HG03064 (cell line): ENCODE data around the gene LILRA2.
"Not testable (repeated sequence)": the region's sequence is repeated elsewhere in the genome, so short reads cannot be mapped to it uniquely, and the experiment has no call there.

Source experiments
- ATAC-seq: cut with Tn5 transposase; IDR thresholded peaks from one replicate; pipeline ENCODE4 v1.9.1; 2021; ENCODE audit warnings: low read depth; ENCODE audit not compliant: unreplicated experiment

The LILRA2 gene

GRCh38 chr19:54570316-54570715 is 3.3 kb upstream of the LILRA2 start:
- no peak for ATAC-seq

- not testable (repeated sequence) for ATAC-seq
Observed at GRCh38 chr19:54571715-54572615, 1.6 kb upstream of the LILRA2 start.

GRCh38 chr19:54572696-54573311 is 786 bp upstream of the LILRA2 start:
- ATAC-seq: no peak

GRCh38 chr19:54574051-54574450 is 461 bp downstream of the LILRA2 start:
- no peak for ATAC-seq

GRCh38 chr19:54574527-54575056 is 1.0 kb downstream of the LILRA2 start:
- no peak for ATAC-seq

- not testable (repeated sequence) for ATAC-seq
Observed at GRCh38 chr19:54575205-54575604, 1.6 kb downstream of the LILRA2 start.

- no peak for ATAC-seq
Observed at GRCh38 chr19:54576411-54576976, 2.9 kb downstream of the LILRA2 start.

GRCh38 chr19:54577334-54577733 is 3.7 kb downstream of the LILRA2 start:
- no peak for ATAC-seq

GRCh38 chr19:54578268-54578667 is 4.7 kb downstream of the LILRA2 start:
- ATAC-seq: not testable (repeated sequence)

GRCh38 chr19:54586397-54586796 is 12.8 kb downstream of the LILRA2 start:
- ATAC-seq: no peak

GRCh38 chr19:54587026-54587425 is 13.4 kb downstream of the LILRA2 start:
- no peak for ATAC-seq

GRCh38 chr19:54593445-54593844 is 19.9 kb downstream of the LILRA2 start, which contains the start of gene LILRA1:
Gene LILRA1 (plus strand): TSS chr19:54593632. CDS start chr19:54594245, 613 bp downstream.
- ATAC-seq: not testable (repeated sequence)

- ATAC-seq: not testable (repeated sequence)
Observed at GRCh38 chr19:54593931-54594626, 20.5 kb downstream of the LILRA2 start.

GRCh38 chr19:54594737-54595136 is 21.1 kb downstream of the LILRA2 start:
- no peak for ATAC-seq

- not testable (repeated sequence) for ATAC-seq
Observed at GRCh38 chr19:54595680-54596436, 22.3 kb downstream of the LILRA2 start.

- no peak for ATAC-seq
Observed at GRCh38 chr19:54600212-54600611, 26.6 kb downstream of the LILRA2 start.

GRCh38 chr19:54606230-54606629 is 32.6 kb downstream of the LILRA2 start:
- ATAC-seq: no peak

GRCh38 chr19:54606891-54607784 is 33.5 kb downstream of the LILRA2 start:
- ATAC-seq: no peak

- ATAC-seq: no peak
Observed at GRCh38 chr19:54607785-54608150, 34.2 kb downstream of the LILRA2 start.
